Measurements from ENCODE around the gene TOR1AIP2. TPM values are rescaled to one million over a fixed set of nuclear protein-coding genes. Genes with fewer than 3 reads are reported as not detected.

The TOR1AIP2 gene
- polyA plus RNA-seq, 1 of the 3 experiments (the other 2 are of a cell fraction) = 12.7 TPM

- Histone ChIP-seq H3K4me2 (no peak overlapping the region), H3K9me3 (no peaks in the 10 kb centered on the region), H3K27ac (ENCODE audit: low read depth in 2 of 2, low read length in 1 of 2) (no peak overlapping the region), H3F3A (replicated peaks; ENCODE audit: insufficient read depth) (no peaks in the 10 kb centered on the region), H3K27me3 (ENCODE audit: insufficient read depth) (no peaks in the 10 kb centered on the region; the same call in 1 of the 2 replicates), H3K9ac (no peak overlapping the region), H3K4me1 (ENCODE audit: control insufficient read depth in 1 of 2, insufficient read depth in 2 of 2, low read depth in 1 of 2, low read length in 1 of 2) (peaks cover 0 to 15% of the 10 kb centered on the region in 2 experiments; a peak in 1 of 4 replicates), H3K79me2 (ENCODE audit: insufficient read depth) (no peaks in the 10 kb centered on the region), H3K9me2 (no peaks in the 10 kb centered on the region), H3K4me3 (ENCODE audit: low read depth in 2 of 2, low read length in 1 of 2) (no peak overlapping the region), H3K36me3 (replicated peaks in 1 of 2; ENCODE audit: control insufficient read depth in 1 of 2, insufficient read depth in 2 of 2, low read length in 1 of 2) (no peaks in the 10 kb centered on the region), H4K20me1 (ENCODE audit: insufficient read depth) (no peaks in the 10 kb centered on the region), H2AFZ (ENCODE audit: low read depth) (no peak overlapping the region)
- no peak for TF ChIP-seq SIN3A (IDR thresholded peaks at IDR 0.05; ENCODE audit: borderline replicate concordance, low read depth, low read length)
- no peak for TF ChIP-seq GABPA (IDR thresholded peaks at IDR 0.05; ENCODE audit: low read depth)
- TF ChIP-seq GATA2 (CRISPR knock-in tag; IDR thresholded peaks at IDR 0.05) = no peak
- TF ChIP-seq, protein P1, sequence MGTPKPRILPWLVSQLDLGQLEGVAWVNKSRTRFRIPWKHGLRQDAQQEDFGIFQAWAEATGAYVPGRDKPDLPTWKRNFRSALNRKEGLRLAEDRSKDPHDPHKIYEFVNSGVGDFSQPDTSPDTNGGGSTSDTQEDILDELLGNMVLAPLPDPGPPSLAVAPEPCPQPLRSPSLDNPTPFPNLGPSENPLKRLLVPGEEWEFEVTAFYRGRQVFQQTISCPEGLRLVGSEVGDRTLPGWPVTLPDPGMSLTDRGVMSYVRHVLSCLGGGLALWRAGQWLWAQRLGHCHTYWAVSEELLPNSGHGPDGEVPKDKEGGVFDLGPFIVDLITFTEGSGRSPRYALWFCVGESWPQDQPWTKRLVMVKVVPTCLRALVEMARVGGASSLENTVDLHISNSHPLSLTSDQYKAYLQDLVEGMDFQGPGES (IDR thresholded peaks at IDR 0.05; ENCODE audit: low read depth, low read length) = no peak
- no peak for TF ChIP-seq MEF2A (IDR thresholded peaks at IDR 0.05; ENCODE audit: borderline replicate concordance, low read depth)
- TF ChIP-seq RCOR1 (IDR thresholded peaks at IDR 0.05; ENCODE audit: low read length) = no peak
- no peak for TF ChIP-seq REST (IDR thresholded peaks at IDR 0.05; ENCODE audit: low read depth, low read length)
- no peak for TF ChIP-seq CTCF (IDR thresholded peaks at IDR 0.05)
- no peak for TF ChIP-seq MAX (IDR thresholded peaks at IDR 0.05; ENCODE audit: low read depth)
- no peak for TF ChIP-seq ELF1 (IDR thresholded peaks at IDR 0.05)
- no peak for TF ChIP-seq RFX5 (IDR thresholded peaks at IDR 0.05; ENCODE audit: low read length)
- TF ChIP-seq RXRA (IDR thresholded peaks at IDR 0.05; ENCODE audit: borderline replicate concordance, low read depth) = no peak
- no peak for TF ChIP-seq MXI1 (IDR thresholded peaks at IDR 0.05; ENCODE audit: low read depth, low read length)
- no peak for TF ChIP-seq FOXM1 (IDR thresholded peaks at IDR 0.05; ENCODE audit: low read depth)
- no peak for TF ChIP-seq FOXJ3 (CRISPR knock-in tag; IDR thresholded peaks at IDR 0.05)
- TF ChIP-seq PBX3 (IDR thresholded peaks at IDR 0.05) = no peak
- WGBS (ENCODE audit: low lambda C conversion rate) = 37% methylated on average over 3 of the region's 9 CpGs
- no peak for DNase-seq
- ChIA-PET CTCF (interaction anchor here (1.7 to 20.9 kb wide), 3 partner anchors 8 to 114 kb away, joined by 9 to 862 read pairs (median 72); no protein-coding TSS in a partner anchor), POLR2A (no interaction called here)
Observed at GRCh38 chr1:179821524-179821923, 56.1 kb downstream of the TOR1AIP2 start.

All from SK-N-SH (cell line).